ENCODE measurements around the gene CFAP74. TPM values are rescaled to one million over a fixed set of nuclear protein-coding genes. Genes with fewer than 3 reads are reported as not detected.

CFAP74 gene
- total and polyA plus RNA-seq, 2 of the 13 experiments (the other 11 are each of a cell fraction or from before 2014, with no cell fraction given): 0.27 to 0.62 TPM

- TF ChIP-seq GATA4 (IDR thresholded peaks at IDR 0.05; ENCODE audit: borderline replicate concordance, low read depth) (0 out of 2 replicates have a peak, but pooled peaks have one; percentile 15), MIER2 (CRISPR knock-in tag; IDR thresholded peaks at IDR 0.05) (peak; percentile 74), ZNF850 (CRISPR knock-in tag; conservative IDR thresholded peaks at IDR 0.05) (no peak), ZSCAN5A (CRISPR knock-in tag; IDR thresholded peaks at IDR 0.05; ENCODE audit: borderline replicate concordance) (no peak; the same call in 1 of the 2 replicates), ZNF33A (CRISPR knock-in tag; IDR thresholded peaks at IDR 0.05; ENCODE audit: borderline replicate concordance) (no peak), NFATC3 (CRISPR knock-in tag; IDR thresholded peaks at IDR 0.05) (peak; percentile 48; the same call in 1 of the 2 replicates), MYC (CRISPR knock-in tag; IDR thresholded peaks at IDR 0.05; ENCODE audit: borderline replicate concordance) (peak; percentile 74; the same call in 1 of the 2 replicates), RELA (CRISPR knock-in tag; IDR thresholded peaks at IDR 0.05) (no peak), ZFP41 (CRISPR knock-in tag; IDR thresholded peaks at IDR 0.05; ENCODE audit: borderline replicate concordance) (0 out of 2 replicates have a peak, but pooled peaks have one; percentile 13), ZFP91 (CRISPR knock-in tag; IDR thresholded peaks at IDR 0.05; ENCODE audit: borderline replicate concordance) (peak; percentile 66; the same call in 1 of the 2 replicates), TEAD3 (CRISPR knock-in tag; optimal IDR thresholded peaks at IDR 0.05; ENCODE audit: borderline replicate concordance) (peak; percentile 77), ZNF343 (CRISPR knock-in tag; IDR thresholded peaks at IDR 0.05) (0 out of 2 replicates have a peak, but pooled peaks have one; percentile 75), REL (CRISPR knock-in tag; conservative IDR thresholded peaks at IDR 0.05) (0 out of 2 replicates have a peak, but pooled peaks have one; percentile 28), ZNF704 (CRISPR knock-in tag; IDR thresholded peaks at IDR 0.05; ENCODE audit: borderline replicate concordance) (no peak; the same call in 1 of the 2 replicates), CEBPG (CRISPR knock-in tag; IDR thresholded peaks at IDR 0.05) (no peak; the same call in 1 of the 2 replicates), ZNF124 (CRISPR knock-in tag; IDR thresholded peaks at IDR 0.05) (peak; percentile 78; the same call in 1 of the 2 replicates), ARNTL (CRISPR knock-in tag; IDR thresholded peaks at IDR 0.05) (0 out of 2 replicates have a peak, but pooled peaks have one; percentile 36)
- TF ChIP-seq, protein P1, sequence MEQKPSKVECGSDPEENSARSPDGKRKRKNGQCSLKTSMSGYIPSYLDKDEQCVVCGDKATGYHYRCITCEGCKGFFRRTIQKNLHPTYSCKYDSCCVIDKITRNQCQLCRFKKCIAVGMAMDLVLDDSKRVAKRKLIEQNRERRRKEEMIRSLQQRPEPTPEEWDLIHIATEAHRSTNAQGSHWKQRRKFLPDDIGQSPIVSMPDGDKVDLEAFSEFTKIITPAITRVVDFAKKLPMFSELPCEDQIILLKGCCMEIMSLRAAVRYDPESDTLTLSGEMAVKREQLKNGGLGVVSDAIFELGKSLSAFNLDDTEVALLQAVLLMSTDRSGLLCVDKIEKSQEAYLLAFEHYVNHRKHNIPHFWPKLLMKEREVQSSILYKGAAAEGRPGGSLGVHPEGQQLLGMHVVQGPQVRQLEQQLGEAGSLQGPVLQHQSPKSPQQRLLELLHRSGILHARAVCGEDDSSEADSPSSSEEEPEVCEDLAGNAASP (CRISPR knock-in tag; IDR thresholded peaks at IDR 0.05; ENCODE audit: borderline replicate concordance): peak; percentile 71; the same call in 1 of the 2 replicates
- TF ChIP-seq, protein P2, sequence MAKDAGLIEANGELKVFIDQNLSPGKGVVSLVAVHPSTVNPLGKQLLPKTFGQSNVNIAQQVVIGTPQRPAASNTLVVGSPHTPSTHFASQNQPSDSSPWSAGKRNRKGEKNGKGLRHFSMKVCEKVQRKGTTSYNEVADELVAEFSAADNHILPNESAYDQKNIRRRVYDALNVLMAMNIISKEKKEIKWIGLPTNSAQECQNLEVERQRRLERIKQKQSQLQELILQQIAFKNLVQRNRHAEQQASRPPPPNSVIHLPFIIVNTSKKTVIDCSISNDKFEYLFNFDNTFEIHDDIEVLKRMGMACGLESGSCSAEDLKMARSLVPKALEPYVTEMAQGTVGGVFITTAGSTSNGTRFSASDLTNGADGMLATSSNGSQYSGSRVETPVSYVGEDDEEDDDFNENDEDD (CRISPR knock-in tag; IDR thresholded peaks at IDR 0.05; ENCODE audit: borderline replicate concordance): peak; percentile 54; the same call in 1 of the 2 replicates
Observed at GRCh38 chr1:1941211-1941841, 62.3 kb downstream of the CFAP74 start (continued).

Data from HepG2 (cell line).